GM18507 (cell line): ENCODE data around the gene SLC19A1.
"Not testable (repeated sequence)": the region's sequence is repeated elsewhere in the genome, so short reads cannot be mapped to it uniquely, and the experiment has no call there.

Experiments used
- DNase-seq: peaks from one replicate; pipeline ENCODE4 v3.0.0; 2011; ENCODE audit warnings: low read depth; ENCODE audit not compliant: insufficient read length; ENCODE audit errors: extremely low spot score
- FAIRE-seq: peaks from 2 replicates; lab custom pipeline; 2011; peaks lifted over from hg19 to GRCh38; lab: Jason Lieb, UNC

SLC19A1 gene

DNA sequence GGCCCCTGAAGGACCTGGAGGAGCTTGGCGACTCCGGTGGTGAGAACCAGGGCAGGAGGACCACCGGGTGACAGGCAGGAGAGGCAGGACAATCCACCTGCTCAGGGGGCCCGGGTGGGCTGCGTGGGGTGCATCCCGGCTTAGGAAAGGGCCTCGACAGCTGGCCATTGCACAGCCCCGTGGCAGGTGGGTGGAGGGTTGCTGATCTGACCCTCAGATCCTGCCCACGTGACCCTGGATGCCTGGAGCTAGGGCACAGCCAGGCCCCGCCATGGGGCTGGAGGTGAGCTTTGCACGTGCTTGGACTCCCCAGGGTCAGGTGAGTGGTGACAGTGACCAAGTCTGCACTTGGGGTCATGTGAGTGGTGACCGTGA, 35.5 kb upstream of the SLC19A1 start:
- DNase-seq (no peak), FAIRE-seq (no peak)

DNA sequence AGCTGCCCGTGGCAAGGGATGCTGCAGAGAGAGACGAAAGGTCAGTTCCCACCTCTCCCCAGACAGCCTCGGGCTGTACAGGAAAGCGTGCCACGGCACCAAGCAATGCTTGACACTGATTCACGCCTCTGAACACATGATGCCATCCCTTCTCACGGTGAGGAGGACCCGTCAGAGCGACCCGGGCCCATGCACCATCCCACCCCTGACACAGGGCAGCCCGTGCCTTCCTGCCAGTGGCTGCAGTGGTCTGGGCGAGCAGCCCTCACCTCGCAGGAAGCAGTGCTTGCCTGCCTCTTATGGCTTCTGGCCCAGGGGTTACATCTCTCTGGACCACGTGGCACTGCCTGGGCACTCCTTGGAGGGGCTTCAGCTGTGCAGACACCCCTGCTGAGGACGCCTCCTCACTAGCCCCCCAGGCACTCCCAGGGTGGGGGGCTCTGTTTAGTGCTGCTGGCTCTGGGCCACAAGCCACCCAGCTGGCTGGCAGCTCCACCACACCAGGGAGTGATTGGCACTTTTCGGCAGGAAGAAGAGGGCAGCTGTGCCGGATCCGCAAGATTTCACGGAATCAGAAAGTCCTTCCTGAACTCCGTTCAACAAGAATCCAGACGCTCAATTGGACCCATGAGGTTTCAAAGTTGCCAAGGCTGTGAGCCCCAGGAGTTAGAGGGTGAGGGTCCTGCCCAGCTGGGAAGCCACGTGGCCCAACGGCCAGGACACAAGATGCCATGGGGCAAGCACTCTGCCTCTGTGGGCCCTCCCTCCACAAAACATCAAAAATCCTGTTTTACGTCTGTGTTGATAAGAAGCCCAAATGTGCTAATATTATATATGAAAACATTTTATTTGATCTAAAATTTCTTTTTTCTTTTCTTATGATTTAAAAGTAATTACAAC, 34.8 kb upstream of the SLC19A1 start:
- FAIRE-seq (no peak), DNase-seq (no peak)

DNA sequence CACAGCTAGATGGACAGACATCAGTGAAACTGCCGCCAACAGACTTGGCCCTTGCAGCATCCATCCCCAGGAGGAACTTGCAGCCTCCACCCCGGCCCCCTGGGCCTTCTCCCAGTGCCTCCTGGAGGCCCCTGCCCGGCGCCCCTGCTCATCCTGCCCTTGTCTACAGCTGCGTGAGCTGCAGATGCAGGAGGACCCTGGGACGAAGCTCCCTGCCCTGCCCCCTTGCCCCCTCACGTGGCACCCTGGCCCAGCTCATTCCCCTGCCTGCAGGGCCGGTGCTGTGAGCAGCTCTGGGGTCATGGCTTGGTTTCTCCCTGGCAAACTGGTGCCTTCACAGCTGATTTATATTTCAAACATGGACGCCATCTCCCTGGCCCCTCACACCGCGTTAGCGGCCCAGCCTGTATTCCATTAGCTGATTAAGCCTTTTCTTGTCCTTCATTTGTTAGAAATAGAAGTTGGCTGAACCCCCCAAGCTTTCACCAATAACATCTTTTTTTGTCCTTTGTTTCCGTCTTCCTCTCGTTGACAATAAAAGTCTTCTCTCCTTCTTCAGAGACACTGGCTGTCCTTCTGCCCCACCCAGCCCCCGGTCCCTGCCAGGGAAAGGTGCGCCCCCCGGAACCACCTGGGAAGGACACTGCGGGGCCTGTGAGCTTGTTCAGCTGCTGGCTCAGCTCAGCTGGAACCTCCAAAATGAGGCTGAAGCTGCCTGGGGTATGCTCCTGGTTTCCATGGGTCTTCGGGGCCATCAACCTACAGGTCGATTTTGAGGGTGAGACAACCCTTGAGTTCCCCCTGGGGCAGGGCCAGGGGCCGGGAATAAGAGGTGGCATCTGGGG, 34.0 kb upstream of the SLC19A1 start:
- DNase-seq (no peak), FAIRE-seq (no peak)

DNA sequence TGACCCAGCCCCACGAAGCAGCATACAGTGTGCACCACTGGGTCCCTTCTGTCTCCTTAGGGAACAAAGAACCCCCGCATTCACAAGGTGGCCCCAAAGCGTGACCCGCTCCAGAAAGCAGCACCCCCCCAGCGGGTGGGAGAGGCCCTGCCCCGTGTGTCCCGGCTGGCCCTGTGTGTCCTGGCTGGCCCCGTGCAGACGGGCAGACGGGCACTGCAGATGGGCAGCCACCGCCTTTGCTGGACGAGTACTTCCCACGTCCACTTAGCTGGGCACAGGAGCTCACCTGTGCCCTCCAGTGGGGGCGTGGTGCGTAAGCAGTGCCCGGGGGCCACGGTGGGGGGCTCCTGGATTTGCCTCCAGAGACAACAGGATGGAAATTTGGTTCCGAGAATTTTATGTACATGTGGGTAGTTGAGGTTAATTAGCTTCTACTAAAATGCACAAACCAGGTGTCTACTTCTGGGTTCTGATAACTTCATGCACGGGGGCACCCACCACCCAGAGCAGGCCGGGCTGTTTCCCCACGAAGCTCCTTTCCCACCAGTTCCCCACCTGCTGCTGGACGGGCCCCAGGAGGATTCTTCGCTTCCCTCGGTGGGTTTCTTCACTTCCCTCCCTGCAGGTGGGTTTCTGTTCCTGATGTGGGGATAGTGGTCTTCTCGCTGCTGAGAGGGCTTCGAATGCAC, 33.2 kb upstream of the SLC19A1 start:
- FAIRE-seq = no peak
- no peak for DNase-seq

DNA sequence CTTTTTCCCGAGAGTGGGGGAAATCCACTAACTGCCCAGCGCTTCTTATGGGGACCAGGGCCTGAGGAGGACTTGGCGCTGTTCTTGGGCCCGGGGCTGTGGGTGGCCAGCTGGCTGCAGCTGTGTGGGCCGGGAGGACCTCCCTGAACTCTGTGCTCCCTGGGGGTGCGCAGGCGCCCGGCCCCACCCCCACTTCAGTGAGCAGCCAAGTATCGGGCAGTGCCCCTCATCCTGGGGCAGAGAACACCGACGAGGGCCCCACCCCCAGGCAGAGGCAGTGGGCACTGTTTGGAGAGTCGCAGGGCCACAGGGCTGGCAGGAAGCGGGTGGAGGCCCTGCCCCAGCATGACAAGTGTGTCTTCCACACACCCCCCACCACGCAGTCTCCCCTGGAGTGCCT, 32.5 kb upstream of the SLC19A1 start:
- no peak for FAIRE-seq
- DNase-seq = no peak

DNA sequence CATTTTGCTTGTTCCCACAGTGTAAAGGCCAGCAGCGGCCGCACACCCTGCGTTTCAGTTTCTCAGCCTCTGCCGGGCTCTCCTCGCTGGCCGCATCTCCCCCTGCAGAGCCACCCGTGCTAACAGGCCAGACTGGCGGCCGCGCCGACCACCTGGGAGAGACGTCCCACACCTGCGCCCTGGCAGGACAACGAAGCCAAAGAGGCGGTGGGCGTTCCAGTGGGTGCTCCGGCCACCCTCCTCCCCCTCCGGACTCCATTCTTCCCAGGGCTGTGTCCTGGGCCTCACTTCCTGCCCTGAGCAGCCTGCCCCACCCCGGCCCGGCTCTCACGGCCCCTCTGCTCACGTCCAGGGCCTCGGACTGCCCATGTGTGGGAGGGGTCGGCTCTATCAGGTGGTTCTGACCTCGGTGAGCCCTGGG, 31.9 kb upstream of the SLC19A1 start:
- FAIRE-seq = no peak
- no peak for DNase-seq

DNA sequence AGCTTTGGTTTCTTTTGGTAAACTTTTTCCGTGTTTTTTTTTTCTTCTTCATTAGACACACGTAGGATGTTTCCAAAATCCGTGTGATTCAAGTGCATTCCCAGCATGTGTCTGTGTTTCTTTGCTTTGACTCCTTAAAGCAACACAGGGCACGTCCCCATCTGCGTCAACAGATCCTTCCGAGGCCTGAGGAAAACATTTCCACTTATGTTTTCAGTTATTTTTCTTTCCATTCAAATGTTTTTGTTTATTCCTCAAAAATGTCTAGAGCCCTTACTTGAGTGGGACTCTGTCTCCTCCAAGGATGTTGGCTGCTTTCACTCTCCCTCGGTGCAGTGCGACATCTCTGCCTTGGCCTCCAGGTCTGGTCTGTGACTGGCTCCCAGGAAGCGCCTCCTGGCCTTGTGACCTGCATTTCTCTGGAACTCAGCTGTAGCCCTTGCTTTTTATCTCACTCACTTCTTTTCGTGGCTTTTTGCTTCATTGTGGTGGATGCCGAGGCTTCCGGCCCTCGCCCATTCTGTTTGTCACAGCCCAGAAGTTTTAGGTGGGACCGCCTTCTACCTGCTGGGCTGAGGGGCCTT, 31.3 kb upstream of the SLC19A1 start:
- DNase-seq = no peak
- FAIRE-seq = no peak

DNA sequence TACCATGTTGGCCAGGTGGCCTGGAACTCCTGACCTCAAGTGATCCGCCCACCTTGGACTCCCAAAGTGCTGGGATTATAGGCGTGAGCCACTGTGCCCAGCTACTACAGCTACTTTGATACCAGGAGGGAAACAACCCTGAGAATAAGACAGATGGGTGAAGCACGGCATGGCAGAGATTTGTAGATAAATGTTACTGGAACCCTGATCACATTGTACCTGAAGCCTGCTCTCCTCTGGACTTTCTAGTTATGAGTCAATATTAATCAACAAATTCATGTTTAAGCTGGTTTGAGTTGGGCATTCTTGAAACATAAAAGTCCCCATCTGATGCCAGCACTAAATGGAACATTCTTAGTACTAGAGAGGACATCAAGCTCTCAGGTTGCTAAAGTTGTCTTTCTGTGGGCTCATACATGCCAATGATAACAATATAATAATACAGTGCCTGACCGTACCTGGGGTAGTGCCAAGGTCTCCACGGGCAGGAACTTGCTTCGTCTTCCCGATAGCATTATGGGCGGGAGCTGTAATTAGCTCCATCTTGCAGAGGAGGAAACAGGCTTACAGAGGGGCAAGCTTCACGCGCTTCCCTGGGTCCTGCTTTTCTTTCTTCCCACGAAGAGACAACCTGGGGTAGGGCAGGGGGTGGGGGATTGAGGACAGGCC, 30.7 kb upstream of the SLC19A1 start:
- FAIRE-seq = no peak
- DNase-seq = no peak

DNA sequence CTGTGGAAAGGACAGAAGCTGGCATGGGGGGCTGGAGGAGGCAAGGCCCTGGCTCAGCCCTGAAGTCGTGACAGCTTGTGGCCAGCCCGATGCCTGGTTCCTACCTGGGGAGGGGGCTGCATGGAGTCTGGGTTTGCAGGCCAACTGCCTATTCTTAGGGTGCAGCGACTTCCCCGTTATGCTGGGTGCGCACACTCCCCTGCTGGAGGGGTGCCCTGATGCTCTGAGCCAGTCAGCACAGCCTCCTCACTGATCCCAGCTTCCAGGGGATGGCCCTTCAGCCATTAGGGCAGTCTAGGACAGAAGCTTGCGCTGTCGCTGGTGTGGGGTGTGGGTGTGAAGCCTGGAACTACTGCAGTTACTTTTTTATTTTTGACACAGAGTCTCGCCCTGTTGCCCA, 30.0 kb upstream of the SLC19A1 start:
- no peak for DNase-seq
- FAIRE-seq = no peak

DNA sequence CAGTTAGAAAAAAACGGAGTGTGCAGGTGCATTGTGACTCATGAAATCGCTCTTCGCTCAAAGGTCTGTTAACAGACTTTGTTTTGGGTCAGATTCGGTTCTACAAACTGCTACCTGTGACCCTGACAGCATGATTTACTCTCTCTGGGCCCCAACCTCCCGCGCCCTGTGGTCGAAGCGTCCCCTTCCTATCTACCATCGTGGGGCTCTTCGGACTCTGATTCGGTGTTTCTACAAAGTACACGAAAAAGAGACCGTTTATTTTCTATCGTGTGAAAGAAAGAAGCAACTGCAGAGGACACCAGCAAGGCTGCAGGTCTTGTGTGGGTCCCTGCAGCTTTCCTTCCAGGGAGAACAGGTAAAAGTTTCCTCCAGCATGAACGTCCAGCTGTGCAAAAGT, 29.4 kb upstream of the SLC19A1 start:
- DNase-seq = no peak

DNA sequence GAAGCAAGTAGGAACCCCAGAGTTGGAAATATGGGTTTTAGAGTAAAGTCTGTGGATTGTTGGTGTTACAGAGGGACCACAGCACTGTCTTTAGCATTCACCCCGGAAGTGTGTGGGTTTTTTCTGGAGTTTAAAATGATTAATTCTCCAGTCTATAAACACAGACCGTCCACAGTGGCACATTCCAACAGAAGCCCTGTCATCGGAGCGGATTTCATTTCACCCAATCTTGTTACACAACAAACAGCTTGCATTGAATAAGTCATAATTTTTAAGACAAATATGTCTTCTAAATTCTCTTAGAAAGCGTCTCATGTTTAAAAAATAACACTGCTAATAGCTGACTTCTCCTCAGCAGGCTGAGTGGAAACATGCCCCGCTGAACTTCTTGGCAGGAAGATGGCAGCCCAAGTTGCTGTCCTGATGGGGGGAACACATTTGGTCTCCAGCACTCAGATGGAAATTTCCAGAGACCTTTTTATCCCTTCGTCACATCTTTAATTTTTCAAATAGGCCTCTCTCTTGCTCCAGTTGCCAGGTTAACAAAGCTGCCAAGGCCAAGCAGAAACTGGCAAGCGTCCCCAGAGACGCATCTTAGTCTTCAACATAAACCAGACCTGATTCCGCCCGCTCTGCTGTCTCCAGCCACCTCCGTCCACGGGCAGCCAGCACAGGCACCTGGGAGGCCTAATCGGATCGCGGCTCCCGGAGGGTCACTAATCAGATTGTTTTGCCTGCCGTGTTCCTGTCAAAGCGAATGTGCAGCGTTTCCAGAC, 28.8 kb upstream of the SLC19A1 start:
- DNase-seq (no peak), FAIRE-seq (no peak)

More for the DNA sequence above, 29.4 kb upstream of the SLC19A1 start:
- FAIRE-seq = no peak

DNA sequence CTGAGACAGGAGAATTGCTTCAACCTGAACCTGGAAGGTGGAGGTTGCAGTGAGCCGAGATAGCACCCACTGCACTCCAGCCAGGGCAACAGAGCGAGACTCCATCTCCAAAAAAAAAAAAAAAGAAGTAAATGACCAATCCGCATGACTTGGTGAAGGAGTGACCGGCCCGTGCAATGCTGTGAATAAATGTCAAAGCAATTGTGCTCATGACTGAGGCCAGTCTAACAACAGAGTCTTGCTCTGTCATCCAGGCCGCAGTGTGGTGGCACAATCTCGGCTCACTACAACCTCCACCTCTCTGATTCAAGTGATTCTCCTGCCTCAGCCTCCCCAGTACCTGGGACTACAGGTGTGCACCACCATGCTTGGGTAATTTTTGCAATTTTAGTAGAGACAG, 27.8 kb upstream of the SLC19A1 start:
- FAIRE-seq = no peak
- no peak for DNase-seq

DNA sequence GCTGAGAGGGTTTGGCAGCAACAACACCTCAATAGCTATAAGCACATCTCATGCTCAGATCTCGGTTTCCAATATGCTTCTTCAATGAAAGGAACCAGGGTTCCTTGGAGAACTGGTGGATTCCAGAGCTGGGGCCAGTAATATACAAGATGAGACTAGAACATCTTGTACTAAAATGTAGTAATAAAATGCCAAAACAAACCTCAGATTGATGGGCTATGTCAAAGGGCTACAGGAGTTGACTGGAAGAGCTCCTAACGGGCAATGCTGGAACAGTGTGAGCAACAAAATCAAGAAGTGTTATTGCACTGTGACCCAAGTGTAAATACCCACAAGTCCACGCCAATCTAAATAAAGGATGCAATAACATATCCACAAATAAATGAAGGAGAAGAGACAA, 26.1 kb upstream of the SLC19A1 start:
- FAIRE-seq (no peak), DNase-seq (no peak)

DNA sequence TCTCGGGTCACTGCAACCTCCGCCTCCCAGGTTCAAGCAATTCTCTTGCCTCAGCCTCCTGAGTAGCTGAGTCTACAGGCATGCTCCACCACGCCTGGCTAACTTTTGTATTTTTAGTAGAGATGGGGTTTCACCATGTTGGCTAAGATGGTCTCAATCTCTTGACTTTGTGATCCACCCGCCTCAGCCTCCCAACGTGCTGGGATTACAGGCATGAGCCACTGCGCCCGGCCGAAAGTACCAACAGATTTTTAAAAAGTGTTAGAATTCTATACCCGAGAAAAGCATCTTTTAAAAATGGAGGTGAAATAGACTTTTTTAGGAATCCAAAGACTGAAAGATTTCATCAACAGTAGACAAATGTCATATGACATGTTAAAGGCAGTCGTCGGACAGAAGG, 21.9 kb upstream of the SLC19A1 start:
- FAIRE-seq, DNase-seq: not testable (repeated sequence)

DNA sequence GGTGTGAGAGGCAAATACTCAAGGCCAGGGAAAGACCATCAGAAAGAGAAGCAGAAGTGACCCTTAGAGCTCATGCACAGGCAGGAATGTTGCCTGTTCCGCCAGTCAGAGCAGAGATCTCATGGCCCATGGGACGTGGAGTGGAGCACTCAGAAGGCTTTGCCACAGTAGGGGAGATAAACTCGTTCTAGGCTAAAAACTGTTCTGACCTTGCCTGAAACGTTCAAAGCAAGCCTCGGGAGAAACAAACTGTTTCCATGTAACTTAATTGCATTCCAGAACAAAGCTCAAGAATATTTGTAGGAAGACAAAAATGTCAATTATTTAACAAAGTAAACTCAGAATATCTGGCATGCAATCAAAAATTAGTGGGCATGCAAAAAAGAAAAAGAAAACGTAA, 20.7 kb upstream of the SLC19A1 start:
- FAIRE-seq (no peak), DNase-seq (no peak)

DNA sequence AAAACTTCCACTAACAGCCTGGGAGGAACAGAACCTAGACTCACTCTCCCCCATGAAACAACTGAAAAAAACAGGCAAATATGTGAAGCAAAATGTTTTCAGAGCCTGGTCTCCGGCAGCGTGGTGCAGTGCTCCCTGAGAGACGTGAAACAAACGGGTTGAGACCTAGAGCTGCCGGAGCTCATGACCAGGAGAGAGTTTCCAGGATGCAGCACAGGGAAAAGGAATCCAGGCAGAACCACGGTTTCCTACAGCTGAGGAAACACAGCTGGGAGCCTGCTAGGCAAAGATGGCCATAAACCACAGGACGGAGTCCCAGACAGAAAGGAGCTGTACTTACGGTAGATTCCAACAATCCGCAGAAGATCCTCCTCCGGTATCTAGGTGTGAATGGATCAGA, 20.2 kb upstream of the SLC19A1 start:
- DNase-seq (no peak), FAIRE-seq (no peak)

DNA sequence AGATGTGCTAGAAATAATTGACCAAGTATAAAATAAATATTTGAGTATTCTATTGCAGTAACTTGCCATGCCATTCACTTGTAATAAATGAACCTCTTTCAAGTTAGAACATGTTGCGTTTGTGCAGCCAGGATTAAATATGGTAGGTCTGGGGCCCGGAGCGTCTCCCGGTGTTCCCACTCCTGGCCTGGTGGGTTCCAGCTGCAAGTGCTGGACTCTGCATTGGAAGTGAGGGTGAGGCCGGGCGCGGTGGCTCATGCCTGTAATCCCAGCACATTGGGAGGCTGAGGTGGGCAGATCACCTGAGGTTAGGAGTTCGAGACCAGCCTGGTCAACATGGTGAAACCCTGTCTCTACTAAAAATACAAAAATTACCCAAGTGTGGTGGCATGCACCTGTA, 19.0 kb upstream of the SLC19A1 start:
- FAIRE-seq = not testable (repeated sequence)

More for the DNA sequence above, 19.0 kb upstream of the SLC19A1 start:
- not testable (repeated sequence) for DNase-seq
